Measurements from ENCODE around the gene B3GNT5. TPM values are rescaled to one million over a fixed set of nuclear protein-coding genes. Genes with fewer than 3 reads are reported as not detected.

Gene B3GNT5
- total and polyA plus RNA-seq, 2 donors (not counting 3 experiments of a cell fraction or from before 2014, with no cell fraction given): 4.1 to 25.6 TPM

- no peak overlapping the region for H3K27ac ChIP-seq (ENCODE audit: insufficient read depth, low read depth, low read length)
- no peak overlapping the region for H2AFZ ChIP-seq (ENCODE audit: low read depth, low read length)
- H3K4me3 ChIP-seq (replicated peaks in 1 of 3; ENCODE audit: insufficient read depth in 1 of 3, low read depth in 1 of 3, low read length in 3 of 3): no peak overlapping the region
- TF ChIP-seq GATA2 (IDR thresholded peaks at IDR 0.05; ENCODE audit: insufficient read depth, insufficient read length, low read depth, low read length): no peak
- TF ChIP-seq MAX (IDR thresholded peaks at IDR 0.05; ENCODE audit: insufficient read depth, insufficient read length): no peak
- no peak for TF ChIP-seq CTCF (IDR thresholded peaks at IDR 0.05; ENCODE audit: extremely low read depth in 1 of 2, insufficient read depth in 1 of 2, low read depth in 1 of 2, low read length in 2 of 2)
- TF ChIP-seq POLR2A (IDR thresholded peaks at IDR 0.05; ENCODE audit: low read depth, low read length): no peak
- TF ChIP-seq JUN (IDR thresholded peaks at IDR 0.05; ENCODE audit: borderline replicate concordance, insufficient read depth, insufficient read length, low read depth): no peak
- no peak for TF ChIP-seq POLR2AphosphoS5 (IDR thresholded peaks at IDR 0.05; ENCODE audit: insufficient read depth, low read depth, low read length)
- no peak for TF ChIP-seq MYC (IDR thresholded peaks at IDR 0.05; ENCODE audit: low read depth, low read length)
- TF ChIP-seq FOS (IDR thresholded peaks at IDR 0.05; ENCODE audit: borderline replicate concordance, insufficient read depth, low read length): no peak
- no peak for TF ChIP-seq EZH2 (IDR thresholded peaks at IDR 0.05; ENCODE audit: borderline replicate concordance, low read depth, low read length, severe bottlenecking)
- CTCF ChIA-PET: interaction anchor here (1.4 kb wide), 1 partner anchor 81 kb away, joined by 3 read pairs; no protein-coding TSS in a partner anchor
- H3K79me2 ChIP-seq (ENCODE audit: control insufficient read depth, insufficient read depth, low read length): no peaks in the 10 kb centered on the region
- FAIRE-seq (no peak), DNase-seq (ENCODE audit: low read depth, low spot score) (no peak)
- H4K20me1 ChIP-seq (replicated peaks; ENCODE audit: control insufficient read depth, extremely low read depth, insufficient read depth, low read length): no peaks in the 10 kb centered on the region
- no peaks in the 10 kb centered on the region for H3K9me1 ChIP-seq (replicated peaks; ENCODE audit: control insufficient read depth, extremely low read depth, insufficient read depth, low read length)
- no peak overlapping the region for H3K9ac ChIP-seq (replicated peaks; ENCODE audit: extremely low read depth, insufficient read depth, low read length)
- intact Hi-C loops (cut with micrococcal nuclease) (no loop called here), dilution Hi-C loops (cut with MboI; ENCODE audit: extremely low pct_ligation_motif_present, low sequenced_read_pairs) (no loop called here)
- H3K9me3 ChIP-seq (replicated peaks; ENCODE audit: control insufficient read depth, insufficient read depth, low read length): no peaks in the 10 kb centered on the region
- no peaks in the 10 kb centered on the region for H3K4me1 ChIP-seq (ENCODE audit: control insufficient read depth, extremely low read depth, insufficient read depth, low read length)
- POLR2A ChIA-PET: no interaction called here
- H3K27me3 ChIP-seq (ENCODE audit: control insufficient read depth in 2 of 2, insufficient read depth in 2 of 2, low read length in 2 of 2): no peaks in the 10 kb centered on the region
- BruUV-seq (replicated peaks): no TSS peak
- no peak overlapping the region for H3K4me2 ChIP-seq (ENCODE audit: insufficient read depth, low read length)
- H3K36me3 ChIP-seq (ENCODE audit: control insufficient read depth in 2 of 2, extremely low read depth in 1 of 2, insufficient read depth in 2 of 2, low read length in 2 of 2): no peaks in the 10 kb centered on the region
Measured at GRCh38 chr3:183300996-183301562, 48.0 kb downstream of the B3GNT5 start.
